GM18867 (cell line): ENCODE data around the gene FAM177A1.

Source experiments
- ATAC-seq: cut with Tn5 transposase; IDR thresholded peaks from one replicate; pipeline ENCODE4 v1.9.1; 2021; ENCODE audit warnings: mild to moderate bottlenecking, moderate library complexity; ENCODE audit not compliant: unreplicated experiment

FAM177A1 gene

DNA sequence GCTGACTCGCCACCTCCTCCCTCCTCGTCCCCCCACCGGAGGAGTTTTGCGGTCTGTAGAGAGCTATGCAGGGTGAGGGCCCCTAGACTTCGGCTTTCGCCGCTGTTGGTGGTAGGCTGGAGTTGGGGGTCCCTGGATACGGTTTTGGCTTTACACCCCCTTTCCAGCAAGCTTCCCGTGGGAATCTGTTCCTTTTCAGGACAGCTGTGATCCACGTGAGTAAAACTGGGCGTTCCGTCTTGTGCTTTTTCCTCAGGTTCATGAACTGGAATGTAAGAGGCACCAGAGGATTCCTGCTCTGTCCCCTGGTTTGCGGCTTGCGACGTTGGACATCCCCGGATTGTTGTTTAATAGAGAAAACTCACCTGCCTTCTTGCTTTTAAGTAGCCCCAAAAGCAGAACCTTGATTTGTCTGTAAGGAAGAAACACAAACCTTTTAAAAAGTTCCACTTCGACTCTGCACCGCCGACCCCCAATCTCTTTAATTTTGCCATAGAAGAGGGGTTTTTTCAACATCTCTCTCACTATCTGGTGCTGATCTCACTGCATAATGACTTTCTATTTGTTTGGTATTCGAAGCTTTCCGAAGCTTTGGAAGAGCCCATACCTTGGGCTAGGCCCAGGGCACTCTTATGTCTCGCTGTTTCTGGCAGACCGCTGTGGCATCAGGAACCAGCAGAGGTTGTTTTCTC is 76.8 kb downstream of the FAM177A1 start:
- ATAC-seq, result peak; percentile 1

DNA sequence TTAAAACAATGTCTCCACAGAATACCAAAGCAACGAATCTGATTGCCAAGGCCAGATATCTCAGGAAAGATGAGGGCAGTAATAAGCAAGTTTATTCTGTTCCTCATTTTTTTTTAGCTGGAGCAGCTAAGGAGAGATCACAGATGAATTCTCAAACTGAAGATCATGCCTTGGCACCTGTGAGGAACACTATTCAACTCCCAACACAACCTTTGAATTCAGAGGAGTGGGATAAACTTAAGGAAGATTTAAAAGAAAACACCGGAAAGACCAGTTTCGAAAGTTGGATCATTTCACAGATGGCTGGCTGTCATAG is 77.3 kb downstream of the FAM177A1 start:
- no peak for ATAC-seq

DNA sequence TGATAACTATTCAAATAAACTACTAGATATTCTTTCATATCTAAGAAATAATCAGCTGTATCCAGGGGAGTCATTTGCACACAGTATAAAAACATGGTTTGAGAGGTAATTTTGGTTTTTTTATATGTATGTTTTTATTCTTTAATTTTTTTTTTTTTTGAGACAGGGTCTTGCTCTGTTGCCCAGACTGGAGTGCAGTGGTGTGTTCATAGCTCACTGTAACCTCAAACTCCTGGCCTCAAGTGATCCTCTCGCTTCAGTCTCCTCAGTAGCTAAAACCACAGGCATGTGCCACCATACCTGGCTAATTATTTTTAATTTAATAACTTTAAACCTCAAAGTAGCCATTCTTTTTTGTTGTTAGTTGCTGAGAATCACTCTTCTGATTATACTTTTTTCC is 78.1 kb downstream of the FAM177A1 start:
- no peak for ATAC-seq
